ENCODE results near the gene KLHL3.
"Not testable (repeated sequence)": the region's sequence is repeated elsewhere in the genome, so short reads cannot be mapped to it uniquely, and the experiment has no call there.

KLHL3 gene

GRCh38 chr5:137665678-137666460, 70.0 kb downstream of the KLHL3 start:
- DNase-seq: peak; percentile 72

- DNase-seq: peak; percentile 87
Observed at GRCh38 chr5:137660349-137660817, 75.5 kb downstream of the KLHL3 start.

GRCh38 chr5:137659209-137659608, 76.7 kb downstream of the KLHL3 start:
- no peak for DNase-seq

GRCh38 chr5:137658324-137658723, 77.6 kb downstream of the KLHL3 start:
- DNase-seq: no peak

GRCh38 chr5:137657073-137657472, 78.8 kb downstream of the KLHL3 start:
- DNase-seq: no peak

- no peak for DNase-seq
Observed at GRCh38 chr5:137656558-137656957, 79.3 kb downstream of the KLHL3 start.

- no peak for DNase-seq
Observed at GRCh38 chr5:137651022-137651421, 84.9 kb downstream of the KLHL3 start.

GRCh38 chr5:137649228-137649935, 86.5 kb downstream of the KLHL3 start:
- DNase-seq: no peak

GRCh38 chr5:137648361-137648760, 87.5 kb downstream of the KLHL3 start:
- DNase-seq: no peak

GRCh38 chr5:137647401-137647800, 88.5 kb downstream of the KLHL3 start:
- no peak for DNase-seq

- DNase-seq: no peak
Observed at GRCh38 chr5:137646761-137647160, 89.1 kb downstream of the KLHL3 start.

- DNase-seq: not testable (repeated sequence)
Observed at GRCh38 chr5:137643081-137643480, 92.8 kb downstream of the KLHL3 start.

- DNase-seq: no peak
Observed at GRCh38 chr5:137642091-137642490, 93.8 kb downstream of the KLHL3 start.

- no peak for DNase-seq
Observed at GRCh38 chr5:137641148-137641547, 94.7 kb downstream of the KLHL3 start.

GRCh38 chr5:137639645-137640044, 96.2 kb downstream of the KLHL3 start:
- no peak for DNase-seq

- DNase-seq: no peak
Observed at GRCh38 chr5:137638841-137639240, 97.0 kb downstream of the KLHL3 start.

GRCh38 chr5:137636830-137637714, 98.8 kb downstream of the KLHL3 start:
- no peak for DNase-seq

GRCh38 chr5:137636099-137636498, 99.8 kb downstream of the KLHL3 start:
- no peak for DNase-seq

- no peak for DNase-seq
Observed at GRCh38 chr5:137635521-137635921, 100.4 kb downstream of the KLHL3 start.

GRCh38 chr5:137633896-137634295, 102.0 kb downstream of the KLHL3 start:
- DNase-seq: no peak

- DNase-seq: no peak
Observed at GRCh38 chr5:137632716-137633115, 103.2 kb downstream of the KLHL3 start.

- DNase-seq: no peak
Observed at GRCh38 chr5:137631453-137631852, 104.4 kb downstream of the KLHL3 start.

GRCh38 chr5:137630972-137631370, 104.9 kb downstream of the KLHL3 start:
- DNase-seq: no peak
